Pulmonary artery endothelial cell (primary cell): ENCODE measurements around the gene GSTM2. TPM values are rescaled to one million over a fixed set of nuclear protein-coding genes. Genes with fewer than 3 reads are reported as not detected.

Source experiments
- DNase-seq: peaks from one replicate; pipeline ENCODE4 v3.0.0-alpha.2; 2011; ENCODE audit warnings: low read depth, low spot score
- total RNA-seq: library from RNA; depleted of rRNA; stranded (reverse); fragments of >200 nt; gene quantifications from 2 replicates; pipeline ENCODE4 v1.2.3, GENCODE V29; 2014

GSTM2 gene
- total RNA-seq, 1 donor from 2014 or later, result 1.1 TPM

- no peak for DNase-seq
These were observed 38.4 kb upstream of the GSTM2 start for GRCh38 chr1:109629372-109630030.

- no peak for DNase-seq
These were observed 37.6 kb upstream of the GSTM2 start for GRCh38 chr1:109630081-109630897.

GRCh38 chr1:109630898-109631512, 36.9 kb upstream of the GSTM2 start:
- DNase-seq, result no peak

- no peak for DNase-seq
These were observed 36.0 kb upstream of the GSTM2 start for GRCh38 chr1:109631513-109632505.

GRCh38 chr1:109632671-109633346, 35.0 kb upstream of the GSTM2 start:
- no peak for DNase-seq

DNA sequence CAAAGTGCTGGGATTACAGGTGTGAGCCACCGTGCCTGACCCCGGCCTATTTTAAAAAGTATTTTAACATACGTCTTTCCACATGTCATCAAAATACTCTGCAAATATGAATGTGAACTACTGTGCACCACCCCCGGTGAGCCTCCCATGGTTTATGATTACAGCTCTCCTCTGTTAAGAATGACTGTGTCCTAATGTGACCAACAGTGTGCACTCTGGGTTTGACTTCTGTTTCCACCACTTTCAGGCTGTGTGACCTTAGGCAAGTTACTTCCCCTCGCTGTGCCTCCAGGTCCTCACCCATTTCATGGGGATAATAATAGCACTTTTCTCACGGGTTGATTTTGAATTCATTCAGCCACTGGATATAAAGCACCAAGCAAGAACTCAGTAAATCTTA, 33.6 kb upstream of the GSTM2 start:
- no peak for DNase-seq

DNA sequence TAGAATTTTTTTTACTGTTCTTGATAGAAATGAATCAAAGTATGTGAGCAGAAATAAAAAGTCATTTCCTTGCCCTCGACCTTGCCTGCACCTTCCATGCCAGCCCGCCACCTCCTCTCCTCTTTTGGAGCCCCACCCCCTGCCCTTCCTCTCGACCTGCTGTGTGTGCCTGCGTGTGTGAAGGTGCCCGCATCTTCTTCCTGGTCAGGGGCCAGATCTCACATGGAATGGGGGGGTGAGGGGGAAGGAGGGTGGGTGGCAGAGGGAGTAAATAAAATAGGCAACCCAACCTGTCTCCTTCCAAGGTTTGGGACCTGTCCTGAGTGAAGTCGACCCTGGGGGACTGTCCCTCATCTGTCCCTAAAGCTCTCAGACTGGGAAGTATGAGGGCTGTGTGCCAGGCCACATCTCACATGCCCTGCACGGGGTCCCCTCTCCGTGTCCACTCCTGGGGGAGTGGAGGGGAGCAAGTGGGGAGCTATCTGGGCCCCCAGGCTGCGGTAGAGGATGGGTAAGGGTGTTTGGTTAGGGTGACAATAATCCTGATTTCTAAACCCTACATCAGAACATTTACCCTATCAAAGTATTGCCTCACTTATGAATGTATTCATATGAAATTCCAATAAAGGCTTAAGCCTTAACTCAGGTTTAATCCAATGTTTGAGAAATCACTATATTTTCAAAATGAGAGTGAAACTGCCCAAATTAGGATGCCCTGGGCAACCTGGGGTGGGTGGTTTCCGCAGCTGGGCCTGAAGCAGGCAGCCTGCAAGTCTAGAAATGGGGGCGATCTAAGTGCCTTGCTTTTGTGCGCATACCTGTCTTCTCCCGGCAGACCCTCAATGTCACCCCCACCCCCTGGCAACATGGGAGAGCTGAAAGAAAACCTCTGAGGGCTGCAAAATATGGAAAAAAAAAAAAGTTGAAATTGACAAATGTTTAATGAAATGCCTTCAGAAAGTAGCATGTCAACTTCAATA, 32.8 kb upstream of the GSTM2 start:
- no peak for DNase-seq

DNA sequence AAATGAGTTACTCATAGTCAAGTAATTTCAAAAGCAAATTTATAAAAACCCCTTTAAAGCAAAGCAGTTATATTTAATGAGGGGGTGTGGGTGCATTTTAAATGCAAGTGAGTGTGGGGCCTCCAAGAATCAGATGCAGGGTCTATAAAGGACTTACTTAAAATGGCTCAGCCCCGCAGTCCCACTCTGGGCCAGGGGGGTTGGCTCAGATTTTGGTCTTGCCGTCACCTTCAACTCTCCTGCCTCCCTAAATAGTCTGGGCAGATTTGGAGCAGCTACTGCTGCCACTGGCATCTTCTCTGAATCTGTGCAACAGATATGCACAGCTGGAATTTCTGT, 32.0 kb upstream of the GSTM2 start:
- no peak for DNase-seq

GRCh38 chr1:109636201-109636952, 31.5 kb upstream of the GSTM2 start:
- no peak for DNase-seq

- no peak for DNase-seq
These were observed 30.4 kb upstream of the GSTM2 start for GRCh38 chr1:109637446-109637845.

- DNase-seq, result no peak
These were observed 28.6 kb upstream of the GSTM2 start for GRCh38 chr1:109639063-109639840.

DNA sequence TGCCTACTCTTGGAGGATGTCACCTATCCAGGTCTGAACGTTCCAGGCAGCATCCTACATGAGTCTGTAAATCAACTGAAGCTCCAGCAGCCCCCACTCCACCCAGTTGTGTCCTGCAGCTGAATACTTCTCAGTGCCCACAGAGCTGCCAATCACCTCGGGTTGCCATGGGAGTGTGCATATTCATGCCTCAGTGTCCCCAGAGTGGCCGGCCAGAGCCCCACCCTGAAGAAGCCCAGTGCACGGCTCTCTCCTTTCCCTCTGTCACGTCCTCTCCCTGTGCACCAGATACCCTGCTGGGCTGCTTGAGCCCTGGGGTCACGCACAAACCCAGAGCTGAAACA, 28.0 kb upstream of the GSTM2 start:
- no peak for DNase-seq

DNA sequence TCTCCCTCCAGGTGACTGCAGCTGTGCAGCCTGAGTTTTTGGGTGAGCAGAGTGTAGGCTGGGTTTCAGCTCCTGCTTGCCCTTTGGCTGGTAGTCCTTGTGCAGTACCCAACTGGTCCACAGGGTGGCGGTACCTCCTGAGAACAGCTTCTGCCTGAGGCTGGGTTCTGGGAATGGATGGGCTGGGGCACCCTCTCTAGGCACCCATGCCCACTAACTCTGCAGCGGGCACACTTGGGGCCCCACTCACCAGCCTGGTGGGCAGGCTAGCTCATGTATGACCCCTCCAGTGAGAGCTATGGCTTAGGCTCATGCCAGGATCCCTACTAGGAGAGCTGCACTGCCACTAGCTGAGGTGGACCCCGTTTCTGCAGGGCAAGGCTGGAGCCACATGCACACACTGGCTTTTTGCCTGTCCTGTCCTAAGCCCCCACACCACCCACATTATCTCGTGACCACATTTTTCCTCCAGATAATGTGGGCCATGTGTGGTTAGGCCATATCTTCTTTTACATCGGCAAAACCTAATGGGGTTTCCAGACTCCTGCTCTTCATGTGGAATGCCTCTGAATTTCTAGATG, 27.5 kb upstream of the GSTM2 start:
- no peak for DNase-seq

GRCh38 chr1:109641078-109641740, 26.6 kb upstream of the GSTM2 start:
- no peak for DNase-seq

DNA sequence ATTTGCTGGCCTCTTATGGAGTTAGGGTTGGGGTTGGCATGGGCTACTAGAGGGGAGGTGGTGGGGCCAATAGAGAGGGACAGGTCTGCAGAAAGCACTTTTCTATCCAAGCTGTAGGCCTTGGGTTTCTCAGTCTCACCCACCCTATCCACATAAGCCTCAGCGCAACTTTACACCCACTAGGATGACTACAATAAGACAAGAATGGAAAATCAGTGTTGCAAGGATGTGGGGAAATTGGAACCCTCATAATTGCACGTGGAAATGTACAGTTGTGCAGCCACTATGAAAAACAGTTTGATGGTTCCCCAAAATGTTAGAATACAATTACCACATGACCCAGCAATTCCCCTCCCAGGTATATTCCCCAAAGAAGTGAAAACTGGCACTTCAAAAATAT, 26.0 kb upstream of the GSTM2 start:
- DNase-seq, result no peak

DNA sequence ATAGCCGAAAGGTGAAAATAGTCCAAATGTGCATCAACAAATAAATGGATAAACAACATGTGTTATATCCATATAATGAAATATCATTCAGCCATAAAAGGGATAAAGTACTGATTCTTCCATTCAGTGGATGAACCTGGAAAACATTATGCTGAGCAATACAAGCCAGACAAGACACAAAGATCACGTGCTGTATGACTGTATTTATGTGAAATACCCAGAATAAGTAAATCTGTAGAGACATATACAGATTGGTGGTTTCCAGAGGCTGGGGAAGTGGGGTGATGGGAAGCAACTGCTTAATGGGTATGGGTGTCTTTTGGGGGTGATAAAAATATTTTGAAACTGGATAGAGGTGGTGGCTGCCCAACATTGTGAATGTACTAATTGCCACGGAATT, 25.2 kb upstream of the GSTM2 start:
- DNase-seq, result no peak
